ENCODE measurements around the gene SYNM.

Gene SYNM

DNA sequence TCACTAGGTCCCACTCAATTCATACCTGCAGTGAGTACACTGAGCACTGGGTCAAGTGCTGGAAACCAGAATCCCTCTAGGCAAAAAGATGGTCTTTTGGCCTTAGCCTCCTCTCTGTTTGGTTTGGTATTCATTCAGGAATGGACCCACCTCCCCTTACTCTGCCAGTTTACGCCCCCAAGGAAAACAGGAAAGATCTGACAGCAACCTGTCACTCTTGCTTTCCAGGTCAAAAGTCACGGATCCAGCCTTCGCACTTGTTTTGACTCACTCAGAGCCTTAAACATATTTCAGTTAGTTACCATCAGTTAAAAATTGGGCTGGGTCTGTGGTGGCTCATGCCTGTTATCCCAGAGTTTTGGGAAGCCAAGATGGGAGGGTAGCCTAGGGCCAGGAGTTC, 68.1 kb downstream of the SYNM start:
- no peak for DNase-seq

DNA sequence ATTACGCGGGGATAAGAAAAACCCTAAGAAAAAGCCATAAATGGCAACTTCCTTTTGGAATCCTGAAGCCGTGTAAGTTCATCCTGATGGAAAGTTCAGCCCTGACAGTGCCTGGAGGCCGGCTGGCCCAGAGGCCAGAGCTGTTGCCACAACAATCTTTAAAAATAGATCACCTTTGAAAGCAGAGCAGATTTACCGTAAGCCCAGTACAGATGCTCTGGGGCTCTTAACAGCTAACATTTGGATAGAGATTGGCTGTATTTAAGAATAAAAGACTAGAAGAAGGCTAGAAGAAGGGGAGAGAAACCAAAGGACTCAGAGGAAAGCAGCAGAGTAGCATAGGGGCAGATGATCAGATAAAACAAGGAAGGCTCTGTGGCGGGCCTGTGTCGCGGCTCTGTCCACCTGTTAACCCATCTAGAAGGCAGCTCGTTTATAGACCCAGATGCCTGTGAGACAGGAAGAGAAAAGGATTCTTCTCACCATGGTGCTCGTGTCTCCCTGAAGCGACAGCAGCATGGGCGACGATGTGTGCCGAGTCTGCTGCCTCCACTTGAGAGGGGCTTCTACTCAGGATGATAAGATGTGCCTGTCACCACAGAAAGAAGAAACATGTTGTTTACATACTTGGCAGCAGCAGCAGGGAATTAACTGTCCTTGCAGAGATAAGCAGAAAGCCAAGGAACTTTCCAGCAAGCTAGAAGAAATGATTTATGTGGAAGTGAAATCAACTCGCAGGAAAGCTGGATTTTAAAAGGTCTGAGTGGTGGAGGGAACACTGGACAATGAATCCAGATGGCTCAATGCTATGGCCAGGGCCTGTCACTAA, 69.9 kb downstream of the SYNM start:
- no peak for DNase-seq

DNA sequence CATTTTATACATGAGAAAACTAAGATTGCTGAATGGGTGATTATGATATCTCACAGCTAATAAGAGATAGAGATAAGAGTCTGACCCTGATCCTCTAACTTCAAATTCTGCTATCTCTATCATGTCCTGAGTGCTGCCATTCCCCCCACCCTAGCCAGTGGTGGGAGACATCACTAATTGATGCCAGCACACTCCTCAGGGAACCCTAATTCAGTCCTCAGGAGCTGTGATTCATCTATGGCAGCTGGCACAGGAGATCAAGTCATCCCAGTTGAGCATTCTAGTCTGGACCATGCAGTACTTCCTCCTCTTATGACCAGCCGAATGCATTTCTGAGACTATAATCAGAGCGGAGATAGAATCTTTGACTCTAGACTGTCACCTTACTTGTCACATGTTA, 71.9 kb downstream of the SYNM start:
- no peak for DNase-seq

DNA sequence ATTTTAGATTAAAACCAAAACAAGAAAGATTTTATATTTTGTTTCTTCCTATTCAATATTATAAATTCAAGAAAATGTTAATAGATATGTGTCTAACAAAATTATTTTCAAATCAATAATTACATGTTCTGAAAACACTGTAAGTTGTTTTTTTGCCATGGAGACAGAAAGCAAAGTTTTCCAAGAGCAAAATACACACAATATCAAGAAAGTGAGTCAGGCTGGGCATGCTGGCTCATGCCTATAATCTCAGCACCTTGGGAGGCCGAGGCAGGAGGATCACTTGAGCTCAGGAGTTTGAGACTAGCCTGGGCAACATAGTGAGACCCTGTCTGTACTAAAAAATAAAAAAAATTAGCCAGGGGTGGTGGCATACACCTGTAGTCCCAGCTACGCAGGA, 72.8 kb downstream of the SYNM start:
- no peak for DNase-seq

DNA sequence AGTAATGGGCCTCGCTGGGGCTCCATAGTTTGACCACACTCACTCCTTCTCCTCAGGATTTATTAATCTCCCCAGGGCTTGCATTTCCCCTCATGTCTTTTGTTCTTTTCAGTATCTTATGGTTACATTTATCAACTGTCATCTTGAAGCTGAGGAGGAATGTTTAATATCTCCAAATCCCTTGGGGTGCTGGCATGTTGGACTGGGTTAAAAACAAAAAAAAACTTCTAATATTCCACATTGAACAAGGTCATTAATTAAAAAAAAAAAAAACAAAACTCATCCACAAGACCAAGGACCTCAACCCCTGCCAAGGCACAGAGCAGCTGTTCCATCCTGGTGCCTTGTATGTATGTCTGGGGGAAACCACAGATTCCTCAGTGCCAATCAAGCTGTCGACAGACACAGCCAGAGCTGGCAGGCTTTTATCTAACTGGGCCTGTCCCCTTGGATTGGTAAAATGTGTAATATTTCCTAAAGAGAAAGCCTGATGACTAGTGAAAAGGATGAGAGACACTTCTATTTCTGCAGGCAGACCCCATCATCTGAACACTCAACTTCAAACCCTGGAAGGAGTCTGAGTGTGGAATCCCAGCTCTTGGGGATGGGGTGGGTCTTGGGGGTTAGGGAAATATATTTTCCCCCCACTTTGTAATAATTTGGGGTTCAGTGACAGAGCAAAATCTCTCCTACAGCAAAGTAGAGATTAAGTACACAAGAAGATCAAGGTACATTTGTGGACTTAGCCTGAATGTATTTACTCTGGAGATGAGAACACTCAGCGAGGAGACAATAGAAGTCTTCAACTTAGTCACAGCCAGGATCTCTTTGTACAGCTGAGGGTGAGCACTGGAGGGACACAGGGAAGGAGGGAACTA, 75.4 kb downstream of the SYNM start:
- DNase-seq, result no peak

DNA sequence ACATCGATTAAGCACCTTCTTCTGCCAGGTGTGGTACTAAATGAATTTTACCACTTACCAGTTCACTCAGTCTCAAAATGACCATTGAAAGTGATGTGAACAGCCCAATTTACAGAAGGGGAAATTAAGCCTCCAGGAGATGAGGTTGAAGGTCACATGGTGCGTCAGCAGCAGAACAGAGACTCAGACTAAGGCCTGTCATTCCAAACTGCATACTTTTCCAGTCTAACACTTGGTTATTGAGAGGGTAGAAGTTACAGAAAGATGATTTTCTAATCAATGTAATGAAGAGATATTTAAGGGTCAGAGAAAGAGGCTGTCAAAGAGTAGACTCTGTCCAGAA, 76.1 kb downstream of the SYNM start:
- no peak for DNase-seq

DNA sequence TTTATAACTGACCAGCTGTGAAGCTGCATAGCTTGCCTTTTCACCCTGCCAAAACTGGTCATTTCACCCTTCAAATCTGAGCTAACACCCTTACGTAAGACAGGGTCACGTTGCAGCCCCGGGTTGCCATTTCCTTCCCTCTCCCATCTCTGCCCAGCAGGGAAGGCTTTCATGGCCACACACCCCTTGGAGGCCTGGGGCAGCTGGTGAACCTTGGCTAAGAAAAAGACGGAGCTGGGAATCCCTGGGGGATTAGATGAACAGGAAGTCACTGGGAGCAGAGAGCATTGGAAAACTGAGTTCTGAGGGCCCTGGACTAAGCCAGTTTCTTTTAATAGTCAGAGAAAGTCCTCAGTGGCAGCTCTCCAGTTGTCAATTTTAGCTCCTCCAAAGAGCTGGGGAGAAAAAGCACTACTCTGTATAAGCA, 76.7 kb downstream of the SYNM start:
- DNase-seq, result no peak

DNA sequence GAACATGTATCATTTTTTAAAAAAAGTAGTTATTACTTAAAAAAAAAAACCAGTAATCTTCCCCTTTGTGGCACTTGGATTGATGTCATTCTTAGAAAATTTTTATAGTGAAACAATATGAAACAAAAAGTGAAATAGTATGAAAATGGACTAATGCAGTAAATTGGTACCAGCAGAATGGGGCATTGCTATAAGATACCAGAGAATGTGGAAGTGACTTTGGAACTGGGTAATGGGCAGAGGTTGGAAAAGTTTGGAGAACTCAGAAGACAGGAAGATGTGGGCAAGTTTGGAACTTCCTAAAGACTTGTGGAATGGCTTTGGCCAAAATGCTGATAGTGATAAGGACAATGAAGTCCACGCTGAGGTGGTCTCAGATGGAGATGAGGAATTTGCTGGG, 77.9 kb downstream of the SYNM start:
- DNase-seq, result no peak
